ENCODE measurements around the gene RPL15.
A peak's percentile ranks its signal among the peaks of the same experiment; 100 is the strongest.

The RPL15 gene

DNA sequence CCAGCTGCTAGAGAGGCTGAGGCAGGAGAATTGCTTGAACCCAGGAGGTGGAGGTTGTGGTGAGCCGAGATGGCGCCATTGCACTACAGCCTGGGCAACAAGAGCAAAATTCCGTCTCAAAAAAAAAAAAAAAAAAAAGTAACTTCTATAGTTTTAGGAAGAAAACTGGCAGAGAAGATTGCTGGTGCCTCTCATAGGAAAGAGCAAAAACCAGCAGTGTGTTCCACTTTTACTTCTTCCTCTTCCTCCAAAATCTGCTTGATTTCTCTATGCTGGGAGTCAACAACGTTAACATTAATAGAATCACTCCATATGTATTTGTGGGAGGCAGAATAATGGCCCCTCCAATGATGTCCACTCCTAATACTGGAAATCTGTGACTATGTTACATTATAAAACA is 15.6 kb downstream of the RPL15 start:
- DNase-seq = no peak

DNA sequence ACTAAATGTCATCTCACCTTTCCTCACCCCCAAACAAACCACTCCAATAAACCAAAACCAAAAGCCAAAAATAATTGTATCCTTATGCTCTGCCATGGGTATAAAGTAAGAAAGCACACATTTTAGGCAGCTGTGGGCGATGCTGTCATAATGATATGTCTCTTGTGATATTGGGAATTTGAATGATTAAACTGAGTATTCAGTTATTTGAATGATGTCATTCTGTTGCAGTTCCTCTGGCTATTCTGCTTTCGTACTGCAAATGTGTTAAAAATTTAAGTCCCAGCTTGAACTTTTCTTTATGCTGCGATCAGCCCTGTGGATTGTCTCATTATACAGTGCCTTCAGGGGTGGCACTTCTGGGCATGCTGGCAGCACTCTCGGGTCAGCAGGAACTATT is 17.3 kb downstream of the RPL15 start:
- no peak for DNase-seq

DNA sequence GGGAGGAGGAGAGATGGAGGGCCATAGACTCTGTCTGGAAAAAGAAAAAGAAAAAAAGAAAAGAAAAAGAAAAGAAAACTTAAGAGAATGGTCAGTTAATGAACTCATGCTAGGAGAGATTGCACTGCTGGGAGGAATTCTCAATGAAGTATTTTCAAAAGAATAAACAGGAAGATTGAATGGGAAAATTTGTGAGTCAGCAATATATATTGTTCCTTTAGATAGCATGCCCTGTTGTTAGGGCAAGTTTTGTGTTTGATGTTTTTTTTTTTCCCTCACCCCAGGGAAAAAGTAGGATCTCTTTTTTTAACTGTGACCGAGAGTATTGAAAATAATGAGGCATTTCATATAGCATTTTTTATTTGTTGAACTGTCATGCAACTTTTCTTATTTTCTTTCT is 20.4 kb downstream of the RPL15 start:
- DNase-seq = no peak

DNA sequence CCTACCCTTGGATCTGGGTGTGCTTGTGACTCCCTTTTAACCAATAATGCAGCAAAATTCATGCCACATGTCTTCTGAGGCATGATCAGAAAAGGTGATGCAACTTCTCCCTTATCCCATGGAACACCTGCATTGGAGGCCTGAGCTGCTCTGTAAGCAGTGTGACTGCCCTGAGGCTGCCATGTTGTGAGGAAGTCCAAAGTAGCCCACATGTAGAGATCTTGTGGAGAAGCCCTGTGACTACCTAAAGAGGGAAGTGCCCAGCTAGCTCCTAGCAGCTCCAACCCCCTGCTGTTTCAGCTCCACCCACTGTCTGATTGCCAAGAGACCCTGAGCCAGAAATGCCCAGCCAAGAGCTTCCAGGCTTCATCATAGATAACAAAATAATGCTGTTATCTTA is 21.8 kb downstream of the RPL15 start:
- DNase-seq = no peak

DNA sequence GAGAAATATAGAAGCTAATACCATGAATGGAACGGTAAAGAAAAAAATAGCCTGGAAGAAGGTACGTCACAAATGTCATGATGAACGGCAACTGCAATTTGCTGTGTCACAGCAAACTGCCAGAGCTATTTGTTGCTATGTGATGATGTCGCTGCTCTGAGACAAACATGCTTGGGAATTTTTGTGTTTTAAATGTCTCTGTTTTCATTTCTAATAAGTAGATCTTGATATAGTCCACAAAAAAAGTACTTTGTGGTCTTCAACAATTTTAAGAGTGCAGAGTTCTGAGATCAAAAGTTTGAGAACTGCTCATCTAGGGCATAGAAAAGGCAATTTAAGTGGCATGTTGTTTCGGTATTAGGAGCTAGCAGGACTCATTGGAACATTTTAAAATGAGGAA is 23.8 kb downstream of the RPL15 start:
- no peak for DNase-seq

DNA sequence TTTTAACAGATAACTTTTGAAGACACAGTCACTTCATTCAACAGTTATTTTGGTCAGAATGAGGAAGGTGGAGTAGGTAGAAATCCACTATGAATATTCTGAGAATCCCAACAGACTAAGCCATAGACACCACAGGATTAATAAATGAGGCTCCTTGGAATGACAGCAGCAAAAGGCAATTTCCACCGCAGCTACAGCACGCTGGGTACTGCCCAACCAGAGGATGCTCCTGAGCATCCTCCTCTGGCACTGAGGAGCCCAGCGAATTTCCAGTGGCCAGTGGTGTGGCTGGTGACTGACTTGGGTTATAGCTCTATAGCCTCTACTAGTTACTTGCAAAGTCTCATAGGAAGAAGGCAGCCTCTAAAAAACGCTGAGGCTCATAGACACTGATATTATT is 24.5 kb downstream of the RPL15 start:
- DNase-seq = no peak

DNA sequence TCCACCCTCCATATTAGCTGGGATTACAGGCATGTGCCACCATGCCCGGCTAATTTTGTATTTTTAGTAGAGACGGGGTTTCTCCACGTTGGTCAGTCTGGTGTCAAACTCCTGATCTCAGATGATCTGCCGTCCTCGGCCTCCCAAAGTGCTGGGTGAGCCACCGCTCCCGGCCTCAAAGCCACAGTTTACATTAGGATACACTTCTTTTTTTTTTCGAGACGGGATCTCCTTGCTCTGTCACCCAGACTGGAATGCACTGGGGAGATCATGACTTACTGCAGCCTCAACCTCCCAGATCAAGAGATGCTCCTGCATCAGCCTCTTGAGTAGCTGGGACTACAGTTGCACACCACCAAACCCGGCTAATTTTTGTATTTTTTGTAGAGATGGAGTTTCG is 25.6 kb downstream of the RPL15 start:
- DNase-seq = no peak

DNA sequence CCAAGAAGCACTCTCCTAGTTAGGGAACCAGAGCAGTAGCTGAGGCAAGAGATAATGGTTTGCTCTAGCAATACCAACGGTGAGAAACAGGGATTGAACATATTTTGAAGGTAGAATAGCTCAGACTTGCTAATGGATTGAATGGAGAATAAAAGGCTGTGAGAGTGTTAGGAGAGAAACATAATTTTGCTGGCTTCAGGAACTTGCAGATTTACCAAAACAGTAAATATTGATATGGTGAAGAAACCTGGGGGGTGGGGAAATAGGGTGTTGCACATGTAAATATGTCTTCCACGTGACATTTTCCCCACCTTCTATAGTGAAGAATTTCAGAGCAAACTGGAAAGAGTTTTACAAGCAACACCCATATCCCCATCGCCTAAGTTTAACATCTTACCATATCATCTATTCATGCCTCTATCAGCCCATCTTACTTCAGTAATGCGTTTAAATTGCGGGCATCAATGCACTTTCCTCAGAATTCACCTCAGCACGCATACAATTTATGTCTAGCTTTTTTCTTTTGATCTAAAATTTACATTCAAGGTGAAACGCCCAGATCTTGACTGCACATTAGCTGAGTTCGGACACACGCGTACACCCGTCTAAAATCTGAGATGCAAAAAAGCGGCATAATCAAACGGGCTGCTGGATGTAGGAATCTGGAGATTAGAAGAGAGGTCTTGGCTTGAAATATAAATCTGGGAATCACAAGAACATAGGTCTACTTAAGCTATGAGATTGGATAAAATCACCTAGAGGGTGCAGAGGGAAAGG is 27.3 kb downstream of the RPL15 start:
- no peak for DNase-seq

DNA sequence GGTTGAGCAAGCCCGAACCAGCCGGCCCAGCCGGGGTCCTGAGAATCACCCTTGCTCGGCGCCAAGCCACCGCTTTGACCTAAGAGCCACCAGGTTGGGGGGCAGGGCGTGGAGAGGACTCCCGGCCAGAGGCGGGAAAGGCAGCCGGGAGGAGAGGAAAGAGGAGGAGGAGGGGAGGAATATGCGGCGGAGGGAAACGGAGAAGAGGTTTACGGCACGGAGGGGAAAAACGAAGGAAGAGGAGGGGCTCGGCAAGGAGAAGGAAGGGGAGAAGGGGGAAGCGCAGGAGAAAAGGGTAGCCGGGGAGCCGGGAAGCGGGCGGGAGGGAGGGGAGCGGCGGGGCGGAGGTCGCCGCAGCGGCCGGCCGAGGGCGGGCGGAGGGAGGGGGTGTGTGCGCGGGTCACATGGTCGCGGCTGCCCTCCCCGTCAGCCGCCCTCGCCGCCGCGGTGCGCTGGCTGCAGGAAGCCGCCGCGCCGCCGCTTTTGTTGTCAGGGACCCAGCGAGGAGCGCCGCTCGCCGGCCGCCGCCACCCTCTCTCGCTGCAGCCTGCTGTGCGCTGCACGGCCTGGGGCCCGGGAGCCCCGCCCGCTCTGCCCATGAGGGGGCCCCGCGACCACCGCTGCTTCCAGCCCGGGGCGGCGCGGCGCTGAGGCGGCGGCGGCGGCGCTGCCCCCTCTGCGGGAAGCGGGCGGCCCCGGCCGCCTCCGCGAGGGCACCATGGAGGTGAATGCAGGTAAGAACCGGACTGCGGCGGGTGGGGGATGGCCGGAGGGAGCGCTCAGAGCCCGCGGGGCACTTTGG is 28.1 kb downstream of the RPL15 start, which contains the start of gene NR1D2:
Gene NR1D2 (plus strand): TSS at position 426 of the 802 bp plus-strand sequence. CDS start 293 bp downstream, at position 719.
- DNase-seq = peak; percentile 85

DNA sequence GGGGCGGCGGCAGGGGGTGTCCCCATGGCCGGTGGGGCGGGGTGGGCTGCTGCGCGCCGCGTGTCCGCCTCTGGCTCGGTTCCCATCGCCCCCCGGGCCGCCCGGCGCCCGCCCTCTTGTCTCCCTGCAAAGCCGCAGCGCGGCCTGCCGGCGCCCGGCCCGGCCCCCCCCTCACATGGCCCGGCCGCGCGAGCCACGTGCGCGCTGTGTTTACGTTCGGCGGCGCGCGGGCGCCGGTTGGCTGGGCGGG is 28.7 kb downstream of the RPL15 start:
- no peak for DNase-seq

DNA sequence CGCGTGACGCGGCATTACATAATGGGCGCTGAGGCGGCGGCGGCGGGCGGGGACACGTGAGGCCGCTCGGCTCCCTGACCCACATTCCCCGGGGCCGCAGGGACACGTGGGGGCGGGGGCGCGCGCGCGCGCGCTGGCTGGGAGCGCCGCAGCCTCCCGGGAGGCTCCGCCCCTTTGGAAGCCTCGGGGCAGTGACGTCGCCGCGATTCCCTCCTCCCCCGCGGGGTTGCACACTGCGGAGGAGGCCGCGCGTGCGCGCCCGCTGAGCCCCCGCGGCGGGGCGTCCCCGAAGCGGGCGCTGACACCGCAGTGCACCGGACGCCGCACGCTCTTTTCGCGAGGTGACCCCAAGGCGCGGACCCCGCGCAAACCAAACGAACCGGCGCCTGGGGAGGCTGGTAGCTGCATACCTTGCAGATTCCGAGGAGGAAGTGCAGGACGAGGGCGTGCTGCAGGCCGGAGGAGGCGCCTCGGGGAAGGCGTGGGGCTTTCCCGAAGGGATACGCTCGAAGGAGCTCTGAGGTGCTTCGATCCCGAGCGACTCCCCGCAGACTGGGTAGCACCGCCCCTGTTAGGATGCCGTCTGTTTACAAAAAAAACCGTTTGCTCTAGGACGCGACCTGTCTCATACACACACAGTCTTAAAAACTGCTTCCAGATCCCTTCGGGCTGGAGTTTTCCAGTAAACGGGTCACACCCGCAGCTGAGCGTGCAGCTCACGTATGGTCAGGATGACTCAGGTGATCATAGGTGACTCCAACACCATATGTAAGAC is 29.2 kb downstream of the RPL15 start:
- peak; percentile 99 for DNase-seq

DNA sequence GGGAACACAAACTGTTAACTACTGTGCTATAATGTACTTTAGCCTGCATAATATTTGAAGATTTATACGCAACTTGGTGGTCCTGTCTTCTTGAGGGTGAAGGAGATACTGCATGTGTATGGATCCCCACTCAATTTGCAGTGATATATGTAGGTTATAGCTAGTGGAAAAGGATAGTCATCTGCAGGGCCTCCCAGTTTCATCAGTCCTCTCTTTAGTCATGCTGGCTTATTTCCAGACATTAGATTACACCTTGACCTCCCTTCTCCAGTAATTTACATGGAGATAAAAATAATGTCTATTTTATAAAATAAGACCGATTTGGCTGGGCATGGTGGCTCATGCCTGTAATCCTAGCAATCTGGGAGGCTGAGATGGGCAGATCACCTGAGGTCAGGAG is 31.8 kb downstream of the RPL15 start:
- no peak for DNase-seq

DNA sequence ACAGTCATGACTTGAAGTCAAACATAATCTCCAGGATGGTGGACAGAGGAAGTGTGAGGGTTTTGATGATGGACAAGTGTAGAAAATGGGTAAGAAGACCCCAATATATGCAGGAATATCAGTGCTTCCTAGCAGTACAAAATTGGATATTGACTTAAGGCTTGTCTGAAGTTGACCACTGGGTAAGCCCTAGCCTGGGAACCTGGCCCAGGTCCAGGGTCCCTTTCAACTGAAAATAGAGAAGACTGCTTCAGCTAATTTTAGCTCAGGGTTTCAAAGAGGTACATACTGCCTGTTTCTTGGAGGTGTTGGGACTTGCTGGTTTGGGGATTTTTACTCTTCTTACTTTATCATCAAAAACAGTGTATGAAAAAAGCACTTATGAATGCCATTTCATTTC is 32.9 kb downstream of the RPL15 start:
- DNase-seq = no peak

DNA sequence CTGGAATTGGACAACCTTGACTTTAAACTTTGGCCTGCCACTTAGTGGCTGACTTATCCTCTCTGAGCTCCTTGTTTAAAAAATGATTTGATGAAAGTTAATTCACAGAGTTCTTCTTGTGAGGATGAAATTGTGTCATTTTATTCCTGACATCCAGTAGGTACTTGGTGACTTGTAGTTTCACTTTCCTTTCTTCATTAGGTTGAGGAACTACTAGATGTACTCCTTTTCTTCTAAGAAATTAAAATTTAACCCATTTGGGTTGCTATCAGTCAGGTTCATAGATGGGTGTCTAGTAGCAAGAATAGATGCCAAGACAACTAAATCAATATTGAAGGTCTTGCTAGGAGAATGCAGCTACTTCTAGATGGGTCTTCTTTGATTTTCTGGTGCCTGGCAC is 33.4 kb downstream of the RPL15 start:
- DNase-seq = no peak

DNA sequence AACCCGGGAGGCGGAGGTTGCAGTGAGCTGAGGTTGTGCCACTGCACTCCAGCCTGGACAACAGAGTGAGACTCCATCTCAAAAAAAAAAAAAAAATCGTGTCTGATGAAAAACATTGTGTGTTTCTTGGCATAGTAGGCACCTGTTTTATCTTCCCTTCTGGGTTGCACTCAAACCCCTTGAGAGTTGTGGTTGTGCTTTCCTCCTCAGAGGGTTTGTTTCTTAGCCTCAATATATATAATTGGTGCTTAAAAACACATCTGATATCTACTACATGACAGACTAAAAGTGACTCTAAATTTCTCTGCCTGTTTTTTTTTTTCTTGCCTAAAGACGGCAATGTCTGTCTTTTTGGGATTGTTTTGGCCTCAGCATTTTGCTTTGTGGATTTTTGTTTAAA is 35.7 kb downstream of the RPL15 start:
- no peak for DNase-seq

DNA sequence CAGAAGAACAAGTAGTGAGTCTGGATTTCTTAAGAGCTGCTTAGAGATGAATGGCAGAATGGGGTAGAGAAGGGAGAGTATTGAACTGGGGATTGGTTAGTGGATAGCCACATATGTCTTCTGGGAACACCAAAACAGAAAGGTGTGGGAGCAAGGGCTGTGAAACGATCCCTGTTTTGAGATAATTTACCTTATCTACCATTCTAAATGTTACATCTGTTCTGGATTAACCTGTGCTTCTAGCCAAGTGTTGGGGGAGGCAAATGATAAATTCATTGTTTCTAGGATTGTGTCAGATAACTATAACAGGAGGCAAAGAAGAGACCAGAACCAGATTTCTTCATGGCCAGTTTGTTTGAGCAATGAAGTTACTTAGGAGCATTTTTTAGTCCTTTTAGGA is 36.6 kb downstream of the RPL15 start:
- no peak for DNase-seq

DNA sequence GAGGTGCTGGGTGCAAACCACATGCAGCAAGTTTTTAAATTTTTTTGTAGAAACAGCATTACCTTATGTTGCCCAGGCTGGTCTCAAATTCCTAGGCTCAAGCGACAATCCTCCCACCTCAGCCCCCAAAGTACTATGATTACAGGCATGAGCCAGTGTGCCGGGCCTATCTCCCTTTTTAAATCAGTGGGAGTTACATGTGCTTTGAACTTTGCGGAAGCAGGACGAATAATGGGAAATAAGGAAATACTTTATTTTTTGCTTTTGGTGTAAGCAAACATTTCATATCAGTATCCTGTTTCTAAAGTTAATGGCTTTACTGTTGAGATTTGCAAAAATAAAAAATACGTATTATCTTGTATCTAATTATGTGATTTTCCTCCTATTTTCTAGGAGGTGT is 37.2 kb downstream of the RPL15 start:
- no peak for DNase-seq

DNA sequence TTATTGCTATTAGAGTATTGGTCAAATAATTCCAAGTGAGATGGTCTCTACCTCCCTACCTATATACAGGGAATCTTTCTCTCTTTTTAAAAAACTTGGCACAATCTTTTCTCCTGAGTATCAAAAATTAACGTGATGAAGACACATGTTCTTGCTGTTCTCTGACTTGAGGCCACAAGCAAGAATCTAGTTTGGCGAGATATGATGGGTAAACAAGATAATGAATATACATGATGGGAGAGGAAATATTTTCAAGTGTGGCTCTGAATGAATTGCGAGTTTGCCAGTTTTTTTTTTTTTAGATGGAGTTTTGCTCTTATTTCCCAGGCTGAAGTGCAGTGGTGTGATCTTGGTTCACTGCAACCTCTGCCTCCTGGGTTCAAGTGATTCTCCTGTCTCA is 39.8 kb downstream of the RPL15 start:
- DNase-seq = no peak

DNA sequence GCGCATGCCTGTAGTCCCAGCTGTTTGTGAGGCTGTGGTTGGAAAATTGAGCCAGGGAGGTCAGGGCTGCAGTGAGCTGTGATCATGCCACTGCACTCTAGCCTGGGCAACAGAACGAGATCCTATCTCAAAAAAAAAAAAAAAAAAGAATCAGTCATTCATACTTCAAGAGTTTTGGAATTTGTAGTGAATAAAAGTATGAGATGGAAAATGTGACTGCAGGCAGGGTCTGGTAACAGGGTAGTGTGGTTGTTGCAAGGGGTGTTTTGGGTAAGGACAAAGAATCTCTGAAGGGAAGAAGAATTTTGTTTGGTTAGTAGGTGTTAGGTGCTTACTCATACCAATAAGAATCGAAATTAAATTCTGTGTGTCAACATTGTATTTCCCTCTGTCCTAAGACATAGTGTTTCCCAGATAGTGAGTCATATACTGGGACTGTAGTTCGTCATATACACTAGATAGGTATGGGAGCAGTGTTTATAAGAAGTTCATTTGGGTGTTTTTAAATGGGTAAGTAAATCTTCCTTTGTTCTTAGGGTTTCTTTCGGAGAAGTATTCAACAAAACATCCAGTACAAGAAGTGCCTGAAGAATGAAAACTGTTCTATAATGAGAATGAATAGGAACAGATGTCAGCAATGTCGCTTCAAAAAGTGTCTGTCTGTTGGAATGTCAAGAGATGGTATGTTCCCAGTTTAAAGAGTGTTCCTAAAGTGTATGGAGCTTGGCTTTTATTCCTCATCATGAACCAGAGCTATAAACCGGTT is 42.4 kb downstream of the RPL15 start:
- no peak for DNase-seq

DNA sequence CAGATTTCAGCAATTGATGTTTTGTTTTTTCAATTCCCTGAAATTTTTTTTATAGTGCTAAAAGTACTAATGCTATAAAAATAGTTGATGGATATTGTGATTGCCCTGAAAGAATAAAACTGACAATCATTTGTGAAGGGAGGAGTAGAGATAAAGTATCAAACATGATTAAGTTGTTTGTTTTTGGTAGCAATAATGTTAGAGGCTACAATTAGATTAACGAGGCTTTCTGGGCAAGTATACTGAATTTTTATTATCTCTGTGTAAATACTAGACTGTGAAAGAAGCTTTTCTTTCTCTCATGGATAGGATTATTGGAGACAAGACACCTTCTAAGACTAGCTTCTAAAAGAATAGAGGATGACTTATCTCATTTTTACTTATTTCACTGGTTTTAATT is 43.7 kb downstream of the RPL15 start:
- no peak for DNase-seq

DNA sequence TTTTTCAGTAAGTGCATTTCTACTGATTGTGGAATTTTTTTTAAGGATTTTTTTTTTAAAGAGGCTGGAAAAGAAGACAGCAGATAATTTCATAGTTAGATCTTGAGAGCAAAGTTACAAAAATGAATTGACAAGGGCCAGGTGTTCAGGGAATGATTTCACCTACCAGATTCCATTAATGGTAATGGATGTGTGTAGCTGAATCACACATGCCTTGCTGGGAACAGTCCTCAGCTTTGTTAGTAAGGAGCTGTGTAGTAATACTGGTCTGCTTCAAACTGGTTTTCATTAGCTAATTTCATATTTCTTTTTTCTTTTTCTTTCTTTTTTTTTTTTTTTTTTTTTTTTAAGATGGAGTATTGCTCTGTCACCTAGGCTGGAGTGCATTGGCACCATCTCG is 44.1 kb downstream of the RPL15 start:
- DNase-seq = no peak

DNA sequence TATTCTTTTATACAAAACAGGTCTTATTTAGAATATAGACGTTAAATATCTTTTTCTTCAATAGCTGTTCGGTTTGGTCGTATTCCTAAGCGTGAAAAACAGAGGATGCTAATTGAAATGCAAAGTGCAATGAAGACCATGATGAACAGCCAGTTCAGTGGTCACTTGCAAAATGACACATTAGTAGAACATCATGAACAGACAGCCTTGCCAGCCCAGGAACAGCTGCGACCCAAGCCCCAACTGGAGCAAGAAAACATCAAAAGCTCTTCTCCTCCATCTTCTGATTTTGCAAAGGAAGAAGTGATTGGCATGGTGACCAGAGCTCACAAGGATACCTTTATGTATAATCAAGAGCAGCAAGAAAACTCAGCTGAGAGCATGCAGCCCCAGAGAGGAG is 45.0 kb downstream of the RPL15 start:
- no peak for DNase-seq

DNA sequence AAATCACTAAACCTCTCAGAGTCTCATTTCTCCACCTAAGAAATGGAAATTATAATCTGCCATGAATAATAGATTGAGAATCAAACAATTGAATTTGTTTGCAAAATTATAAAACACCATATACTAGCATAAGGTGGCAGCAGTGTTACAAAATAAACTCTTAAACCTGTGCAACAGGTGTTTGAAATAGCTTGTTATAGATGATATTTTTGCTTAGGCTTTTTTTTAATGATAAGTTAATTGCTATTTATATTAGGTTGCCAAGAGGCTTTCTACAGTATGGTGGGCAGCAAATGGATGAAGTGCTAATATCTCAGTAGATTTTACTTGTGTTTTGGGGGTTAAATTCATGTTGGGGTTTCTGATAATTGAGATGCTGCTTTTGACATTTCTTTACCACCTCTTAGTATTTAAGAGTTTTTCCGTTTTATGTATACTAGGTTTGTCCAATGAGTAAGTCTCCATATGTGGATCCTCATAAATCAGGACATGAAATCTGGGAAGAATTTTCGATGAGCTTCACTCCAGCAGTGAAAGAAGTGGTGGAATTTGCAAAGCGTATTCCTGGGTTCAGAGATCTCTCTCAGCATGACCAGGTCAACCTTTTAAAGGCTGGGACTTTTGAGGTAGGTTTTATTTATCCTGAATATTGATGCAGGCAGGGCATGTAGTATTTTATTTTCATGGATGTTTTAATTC is 47.8 kb downstream of the RPL15 start:
- no peak for DNase-seq
